K562 treated with DMSO at 1 percent for 4 hours (cell line): ENCODE results near the gene WRAP53. TPM values are rescaled to one million over a fixed set of nuclear protein-coding genes. Genes with fewer than 3 reads are reported as not detected.

ENCODE experiments used
- total RNA-seq: library from RNA; unstranded; fragments of 300-600 nt; gene quantifications from 2 replicates; pipeline ENCODE4 v1.2.3, GENCODE V29; 2022; ENCODE audit not compliant: insufficient read depth

The WRAP53 gene
- total RNA-seq, result 29.2 and 33.1 TPM in 2 replicates

GRCh38 chr17:7687908-7688807 lies at the start of gene WRAP53:
TSS of gene WRAP53 (plus strand) at chr17:7688477. CDS start at chr17:7688649, 172 bp downstream.

DNA sequence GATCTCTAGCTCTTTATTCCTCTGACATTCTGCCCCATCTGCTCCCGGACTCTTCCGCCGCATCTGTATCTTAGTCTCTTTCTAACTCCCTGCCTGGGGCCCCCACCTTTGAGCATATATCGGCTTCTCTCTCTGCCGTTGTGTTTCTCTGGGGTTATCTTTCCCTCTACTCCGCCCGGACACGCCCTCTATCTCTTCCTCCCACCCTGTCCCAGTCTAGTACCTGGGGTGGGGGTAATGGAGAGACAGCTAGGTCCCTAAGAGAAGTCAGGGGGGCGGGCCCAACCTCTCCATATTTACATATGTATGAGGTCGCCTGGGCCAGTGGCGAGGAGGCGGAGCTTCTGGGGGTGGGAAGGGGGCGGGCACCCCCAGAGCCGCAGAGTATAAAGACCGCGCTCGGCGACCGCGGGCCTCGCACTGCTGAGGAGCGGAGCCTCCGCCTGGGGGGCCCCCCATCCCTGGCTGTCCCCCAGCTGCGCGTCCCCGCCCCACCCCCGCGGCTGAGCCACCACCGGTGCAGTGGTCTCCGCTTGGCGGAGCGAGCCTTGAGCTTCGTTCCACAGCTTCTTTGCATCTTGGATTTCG lies 37.7 kb upstream of the WRAP53 start, which contains the start of gene ATP1B2:
ATP1B2 (plus strand) TSS at position 418 of the 588 bp plus-strand sequence. CDS start 593 bp downstream, outside the sequence.

GRCh38 chr17:7687072-7687907 lies 987 bp upstream of the WRAP53 start, which contains the start of gene TP53:
TSS of gene TP53 (minus strand) at chr17:7687490. CDS start at chr17:7676594, 10,896 bp downstream.

DNA sequence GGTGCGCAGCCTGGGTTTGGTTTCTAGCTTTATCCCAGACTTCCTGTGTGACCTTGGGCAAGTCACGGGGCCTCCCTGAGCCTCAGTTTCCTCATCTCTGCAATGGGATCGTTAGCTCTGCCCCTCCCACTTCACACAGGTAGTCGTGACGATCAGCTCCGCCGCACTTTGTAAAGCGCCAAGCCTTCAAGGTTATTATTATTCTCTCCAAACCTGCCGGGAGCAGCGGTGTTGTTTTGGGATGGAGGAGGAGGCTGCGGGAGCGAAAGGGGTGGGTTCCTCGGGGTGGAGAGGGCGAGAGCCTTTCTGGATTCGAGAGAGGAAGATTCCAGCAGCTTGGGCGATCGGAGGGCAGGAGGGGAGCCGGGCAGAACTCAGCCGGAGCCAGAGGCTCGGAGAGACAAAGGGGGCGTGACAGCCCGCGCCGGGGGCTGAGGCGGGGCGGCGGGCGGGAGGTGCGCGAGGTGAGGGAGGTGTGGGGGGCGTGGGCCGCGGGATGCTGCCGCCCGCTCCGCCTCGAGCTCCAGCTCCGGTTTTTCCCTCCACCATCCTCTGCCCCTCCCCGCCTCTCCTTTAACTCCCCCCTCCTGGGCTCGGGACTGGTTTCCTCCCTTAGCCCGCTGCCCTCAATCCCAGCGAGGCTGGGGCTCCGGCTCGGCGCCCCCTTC lies 16.5 kb downstream of the WRAP53 start, which contains the start of gene EFNB3:
EFNB3 (plus strand) TSS at position 602 of the 668 bp plus-strand sequence. CDS start 397 bp downstream, outside the sequence.

GRCh38 chr17:7716901-7717755 lies 28.9 kb downstream of the WRAP53 start, which contains the start of gene DNAH2:
TSS of gene DNAH2 (plus strand) at chr17:7717744. CDS start at chr17:7719735, 1,991 bp downstream.

Other genes starting within 250 kb of the WRAP53 start
- 5.7 and 9.0 TPM in 2 replicates for gene FGF11, start 249.0 kb upstream of the WRAP53 start, total RNA-seq
- gene CHRNB1, start 243.4 kb upstream of the WRAP53 start, total RNA-seq, result 8.1 and 9.3 TPM in 2 replicates
- 3.2 TPM in 2 replicates for gene ZBTB4, start 208.8 kb upstream of the WRAP53 start, total RNA-seq
- not detected in 2 replicates for gene SLC35G6, start 207.0 kb upstream of the WRAP53 start, total RNA-seq
- 59.8 and 69.8 TPM in 2 replicates for gene POLR2A, start 204.1 kb upstream of the WRAP53 start, total RNA-seq
- 1.7 and 2.1 TPM in 2 replicates for gene TNFSF12, start 139.4 kb upstream of the WRAP53 start, total RNA-seq
- 1.0 and 1.9 TPM in 2 replicates for gene TNFSF13, start 129.7 kb upstream of the WRAP53 start, total RNA-seq
- 36.6 and 40.6 TPM in 2 replicates for gene SENP3, start 126.6 kb upstream of the WRAP53 start, total RNA-seq
- 45.7 and 47.2 TPM in 2 replicates for gene CD68, start 108.8 kb upstream of the WRAP53 start, total RNA-seq
- 82.7 and 83.4 TPM in 2 replicates for gene MPDU1, start 104.6 kb upstream of the WRAP53 start, total RNA-seq
- gene SOX15, start 98.4 kb upstream of the WRAP53 start, total RNA-seq, result 4.0 and 8.5 TPM in 2 replicates
- gene FXR2, start 73.6 kb upstream of the WRAP53 start, total RNA-seq, result 40.7 and 49.2 TPM in 2 replicates
- gene SAT2, start 60.7 kb upstream of the WRAP53 start, total RNA-seq, result 29.5 and 43.0 TPM in 2 replicates
- not detected in 2 replicates for gene SHBG, start 58.3 kb upstream of the WRAP53 start, total RNA-seq
- gene ATP1B2, start 37.6 kb upstream of the WRAP53 start, total RNA-seq, result 2.0 and 3.5 TPM in 2 replicates
- 5.5 and 5.8 TPM in 2 replicates for gene TP53, start 987 bp upstream of the WRAP53 start, total RNA-seq
- gene EFNB3, start 16.7 kb downstream of the WRAP53 start, total RNA-seq, result not detected in 2 replicates
- not detected in 2 replicates for gene DNAH2, start 29.3 kb downstream of the WRAP53 start, total RNA-seq
- 16.3 and 17.1 TPM in 2 replicates for gene KDM6B, start 145.7 kb downstream of the WRAP53 start, total RNA-seq
- gene TMEM88, start 166.6 kb downstream of the WRAP53 start, total RNA-seq, result 1.4 TPM in 1 of 2 replicates, not detected in the other
- gene NAA38, start 169.1 kb downstream of the WRAP53 start, total RNA-seq, result 27.8 and 29.8 TPM in 2 replicates
- 1.2 and 3.8 TPM in 2 replicates for gene CYB5D1, start 169.5 kb downstream of the WRAP53 start, total RNA-seq
- gene CHD3, start 200.3 kb downstream of the WRAP53 start, total RNA-seq, result 28.9 and 41.1 TPM in 2 replicates
- gene RNF227, start 227.8 kb downstream of the WRAP53 start, total RNA-seq, result 0.99 and 8.4 TPM in 2 replicates
- 0.51 and 2.6 TPM in 2 replicates for gene KCNAB3, start 241.4 kb downstream of the WRAP53 start, total RNA-seq
- 103 and 117 TPM in 2 replicates for gene TRAPPC1, start 243.5 kb downstream of the WRAP53 start, total RNA-seq
- 17.7 and 26.8 TPM in 2 replicates for gene CNTROB, start 243.7 kb downstream of the WRAP53 start, total RNA-seq